Measurements from ENCODE around the gene DDR1.
"Not testable (repeated sequence)": the region's sequence is repeated elsewhere in the genome, so short reads cannot be mapped to it uniquely, and the experiment has no call there.

DDR1 gene

GRCh38 chr6:30917487-30917886 lies 33.2 kb downstream of the DDR1 start:
- no peak for DNase-seq (ENCODE audit: low spot score)

- DNase-seq (ENCODE audit: low spot score): no peak
Measured at GRCh38 chr6:30918670-30919069, 34.4 kb downstream of the DDR1 start.

- no peak for DNase-seq (ENCODE audit: low spot score)
Measured at GRCh38 chr6:30922447-30922852, 38.1 kb downstream of the DDR1 start.

- not testable (repeated sequence) for DNase-seq (ENCODE audit: low spot score)
Measured at GRCh38 chr6:30924040-30924627, 39.8 kb downstream of the DDR1 start.

GRCh38 chr6:30926644-30927043 lies 42.3 kb downstream of the DDR1 start:
- no peak for DNase-seq (ENCODE audit: low spot score)

- DNase-seq (ENCODE audit: low spot score): not testable (repeated sequence)
Measured at GRCh38 chr6:30927080-30927479, 42.8 kb downstream of the DDR1 start.

GRCh38 chr6:30928677-30929076 lies 44.4 kb downstream of the DDR1 start:
- DNase-seq (ENCODE audit: low spot score): no peak

GRCh38 chr6:30930506-30930905 lies 46.2 kb downstream of the DDR1 start:
- DNase-seq (ENCODE audit: low spot score): no peak

- no peak for DNase-seq (ENCODE audit: low spot score)
Measured at GRCh38 chr6:30931272-30931671, 47.0 kb downstream of the DDR1 start.

GRCh38 chr6:30931969-30932645 lies 47.8 kb downstream of the DDR1 start, which contains the start of gene SFTA2:
Gene SFTA2, minus strand, starts transcription at chr6:30932170. Its CDS starts 74 bp downstream, at chr6:30932096.
- no peak for DNase-seq (ENCODE audit: low spot score)

- DNase-seq (ENCODE audit: low spot score): no peak
Measured at GRCh38 chr6:30932665-30933365, 48.5 kb downstream of the DDR1 start.

- DNase-seq (ENCODE audit: low spot score): no peak
Measured at GRCh38 chr6:30935018-30935417, 50.7 kb downstream of the DDR1 start.

- DNase-seq (ENCODE audit: low spot score): no peak
Measured at GRCh38 chr6:30937265-30937664, 52.9 kb downstream of the DDR1 start.

GRCh38 chr6:30938730-30939129 lies 54.4 kb downstream of the DDR1 start:
- no peak for DNase-seq (ENCODE audit: low spot score)

GRCh38 chr6:30939473-30939872 lies 55.2 kb downstream of the DDR1 start:
- no peak for DNase-seq (ENCODE audit: low spot score)

- no peak for DNase-seq (ENCODE audit: low spot score)
Measured at GRCh38 chr6:30940361-30940986, 56.2 kb downstream of the DDR1 start, which contains the start of gene MUCL3. Gene MUCL3, plus strand, starts transcription at chr6:30940973. Its CDS starts 27 bp downstream, at chr6:30941000.

- DNase-seq (ENCODE audit: low spot score): peak; percentile 63
Measured at GRCh38 chr6:30942338-30943060, 58.2 kb downstream of the DDR1 start.

GRCh38 chr6:30944051-30944450 lies 59.7 kb downstream of the DDR1 start:
- DNase-seq (ENCODE audit: low spot score): no peak

- no peak for DNase-seq (ENCODE audit: low spot score)
Measured at GRCh38 chr6:30945281-30945680, 61.0 kb downstream of the DDR1 start.

- no peak for DNase-seq (ENCODE audit: low spot score)
Measured at GRCh38 chr6:30947231-30947630, 62.9 kb downstream of the DDR1 start.

- no peak for DNase-seq (ENCODE audit: low spot score)
Measured at GRCh38 chr6:30948811-30949210, 64.5 kb downstream of the DDR1 start.

All from HuH-7.5 (cell line).